Subcutaneous adipose tissue (tissue), 4 donors: Measurements from ENCODE around the gene ZBTB7C. TPM values are rescaled to one million over a fixed set of nuclear protein-coding genes. Genes with fewer than 3 reads are reported as not detected.

Source experiments
- CTCF ChIP-seq: fragments of 450-650 bp; IDR thresholded peaks from one replicate; pipeline ENCODE4 v1.5.1; 2016; ENCODE audit warnings: low read depth, mild to moderate bottlenecking, control low read depth, antibody characterized with exemption, moderate library complexity
- total RNA-seq, 4 donors: library from RNA; depleted of rRNA; stranded (reverse); fragments of >200 nt; gene quantifications; one replicate each; pipeline ENCODE4 v1.1.0, GENCODE V29; 2016

The ZBTB7C gene
- total RNA-seq, 4 donors from 2014 or later, result 1.0 to 5.5 (median 4.4) TPM

DNA sequence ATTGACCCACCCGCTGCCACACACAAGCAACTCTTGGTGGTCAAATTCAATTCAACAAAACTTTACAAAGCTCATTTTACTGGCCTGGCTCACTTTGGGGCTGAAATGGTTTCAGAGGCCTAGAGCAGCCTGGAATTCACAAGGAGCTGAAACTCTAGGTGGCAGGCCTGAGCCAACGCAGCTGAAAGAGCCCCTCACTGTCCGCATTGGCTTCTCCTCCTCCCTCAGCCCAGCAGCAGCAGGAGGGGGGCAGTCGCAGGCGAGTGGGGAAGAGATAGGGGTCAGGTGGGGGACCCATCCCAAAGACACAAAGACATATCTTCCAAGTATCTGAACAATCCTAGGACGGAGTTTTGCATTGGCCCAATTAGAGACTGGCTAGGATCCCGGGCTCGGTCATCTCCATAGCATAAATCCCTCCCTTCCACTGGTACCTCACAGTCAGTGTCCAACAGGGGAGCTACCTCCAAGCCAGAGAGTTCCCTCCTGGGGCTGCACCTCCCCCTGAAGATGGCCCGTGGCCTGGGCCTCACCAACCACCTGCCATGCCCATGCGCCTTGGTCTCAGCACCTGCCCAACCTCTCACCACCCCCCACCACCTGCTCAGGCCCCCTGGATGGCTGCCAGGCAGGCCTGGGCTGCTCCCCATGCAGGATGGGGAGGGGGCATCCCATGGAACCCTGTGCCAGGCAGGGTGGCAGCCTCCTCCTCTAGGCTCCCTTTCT is 113.4 kb downstream of the ZBTB7C start:
- no peak for TF ChIP-seq CTCF

DNA sequence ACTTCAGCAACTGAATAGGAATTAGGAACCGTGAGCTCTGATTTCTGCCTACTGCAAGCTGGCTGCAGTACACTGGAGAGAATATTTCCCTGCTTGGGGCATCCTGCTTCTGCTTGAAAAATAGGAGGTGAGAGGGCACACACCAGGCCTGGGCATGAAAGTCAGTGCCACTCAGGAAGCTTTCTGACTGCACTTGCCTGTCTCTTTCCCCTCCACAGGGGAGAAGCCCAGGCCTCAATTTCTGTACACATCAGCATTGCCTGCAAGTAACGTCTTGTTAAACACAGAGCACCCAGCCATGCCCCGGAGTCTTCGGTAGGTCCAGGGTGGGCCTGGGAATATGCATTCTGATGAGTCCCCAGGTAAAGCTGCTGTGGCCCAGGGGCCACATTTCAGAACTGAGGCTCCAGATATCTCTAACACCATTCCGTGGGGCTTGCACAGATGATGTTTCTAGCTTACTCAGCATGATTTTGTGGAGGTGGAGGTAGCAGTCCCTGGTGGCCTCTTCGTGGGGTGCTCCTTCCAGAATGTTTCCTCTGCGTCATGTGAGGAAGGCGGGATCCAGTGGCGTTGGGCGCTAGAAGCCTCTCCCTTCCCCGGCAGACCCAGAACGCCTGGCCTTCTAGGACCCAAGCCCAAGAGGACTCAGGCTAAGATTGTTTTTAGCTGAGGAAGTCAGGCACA is 114.1 kb downstream of the ZBTB7C start:
- no peak for TF ChIP-seq CTCF

DNA sequence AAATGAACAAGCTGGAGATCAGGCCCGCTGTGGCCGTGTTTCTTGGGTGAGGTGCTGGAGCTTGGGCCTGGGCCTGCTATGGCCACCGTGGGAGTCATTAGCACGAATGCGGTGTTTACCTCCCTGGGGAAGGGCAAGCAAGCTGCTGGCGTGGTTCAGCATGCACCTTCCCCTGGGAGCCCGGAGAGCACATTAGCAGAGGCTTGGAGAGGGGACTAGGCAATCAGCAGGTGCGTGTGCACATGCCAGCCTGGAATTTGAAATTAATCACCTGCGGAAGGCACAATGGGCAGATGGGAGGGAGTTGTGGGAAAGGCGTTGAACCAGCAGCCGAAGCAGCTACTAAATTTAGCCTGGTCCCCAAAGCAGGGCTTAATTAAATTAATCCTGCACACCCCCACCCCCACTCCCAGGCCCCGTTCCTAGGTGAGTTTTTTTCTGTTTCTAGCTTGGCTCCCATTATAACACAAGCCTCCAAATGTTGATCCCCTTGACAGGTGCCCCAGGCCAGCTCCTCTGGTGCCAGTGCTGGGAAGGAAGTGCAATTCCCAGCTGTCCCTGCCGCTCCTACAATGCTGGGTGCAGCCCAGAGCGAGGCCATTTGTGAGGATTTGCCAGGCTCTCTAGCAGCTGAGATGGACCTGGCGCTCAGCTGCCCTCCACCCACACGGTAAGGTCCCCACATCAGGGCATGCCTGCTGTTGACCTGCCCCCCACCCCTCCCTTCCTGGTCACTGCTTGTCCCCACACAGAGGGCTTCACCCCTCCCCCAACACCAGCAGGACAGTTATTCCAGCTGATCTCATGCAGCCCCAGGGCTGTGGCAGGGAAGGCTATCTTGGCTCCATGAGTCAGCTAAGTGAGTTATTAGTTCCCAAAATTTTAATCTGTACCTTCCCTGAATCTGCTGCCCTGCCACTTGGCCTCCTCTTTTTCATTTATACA is 115.0 kb downstream of the ZBTB7C start:
- no peak for TF ChIP-seq CTCF

GRCh38 chr18:48292782-48293424 is 116.3 kb downstream of the ZBTB7C start:
- TF ChIP-seq CTCF, result no peak

GRCh38 chr18:48292229-48292628 is 117.0 kb downstream of the ZBTB7C start:
- TF ChIP-seq CTCF, result no peak

DNA sequence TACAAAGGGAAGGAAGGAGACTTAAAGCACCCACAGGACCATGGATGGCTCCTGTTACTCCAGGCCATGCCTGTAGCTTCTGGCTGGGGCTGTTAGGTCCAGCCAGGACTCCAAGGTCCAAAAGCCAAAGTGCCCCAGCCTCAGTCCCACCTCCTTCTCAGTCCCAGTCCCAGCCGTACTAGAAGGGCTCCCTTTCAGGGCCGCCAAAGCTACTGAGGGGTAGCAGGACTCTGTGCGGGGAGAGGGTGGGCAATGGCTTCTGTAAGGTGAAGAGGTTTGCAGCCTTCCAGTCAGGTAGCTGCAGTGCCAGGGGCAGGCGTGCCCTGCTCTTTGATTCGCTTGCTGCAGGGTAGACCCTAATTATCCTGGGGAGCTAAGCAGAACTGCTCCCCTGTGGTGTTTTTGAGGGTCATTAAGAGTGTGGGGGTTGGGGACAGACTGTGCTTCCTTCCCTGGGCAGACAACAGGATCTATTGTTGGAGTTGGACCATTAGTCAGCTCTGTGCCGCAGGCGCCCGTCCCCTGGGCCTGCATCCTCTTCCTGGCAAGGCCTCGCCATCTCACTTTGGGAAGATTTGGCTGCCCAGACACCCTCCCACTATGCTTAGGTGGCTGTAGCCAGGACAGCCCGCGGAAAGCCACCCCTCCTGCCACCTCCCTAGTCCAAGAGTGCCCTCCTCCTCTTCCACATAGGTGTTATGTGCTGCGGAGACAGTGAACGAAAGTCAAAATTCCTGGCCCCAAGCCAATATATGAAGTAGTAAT is 118.8 kb downstream of the ZBTB7C start:
- TF ChIP-seq CTCF, result no peak
